HG03565 (cell line): Measurements from ENCODE around the gene NDUFS6.
"Not testable (repeated sequence)": the region's sequence is repeated elsewhere in the genome, so short reads cannot be mapped to it uniquely, and the experiment has no call there.

ENCODE experiments used
- ATAC-seq: cut with Tn5 transposase; IDR thresholded peaks from one replicate; pipeline ENCODE4 v1.9.1; 2021; ENCODE audit warnings: mild to moderate bottlenecking, moderate library complexity; ENCODE audit not compliant: unreplicated experiment

The NDUFS6 gene

GRCh38 chr5:1781726-1782384, 19.4 kb upstream of the NDUFS6 start:
- no peak for ATAC-seq

- ATAC-seq = peak; percentile 9
These were observed 18.6 kb upstream of the NDUFS6 start for GRCh38 chr5:1782385-1783215.

DNA sequence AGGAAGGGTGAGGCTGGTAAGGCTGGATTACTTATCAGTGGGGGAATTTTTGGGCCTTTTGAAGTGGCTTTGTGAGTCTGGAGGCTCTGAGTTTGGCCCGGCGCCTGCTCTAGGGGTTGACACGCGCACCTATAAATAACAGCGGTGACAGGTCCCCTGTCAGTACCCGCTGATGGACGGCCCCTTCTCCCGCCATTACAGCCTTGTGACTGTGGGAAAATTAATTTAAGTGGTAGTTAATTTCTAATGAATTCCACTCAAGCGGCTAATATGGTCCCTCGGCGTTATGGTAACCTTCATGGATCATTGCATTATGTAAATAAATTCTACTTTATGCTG, 18.0 kb upstream of the NDUFS6 start:
- ATAC-seq = peak; percentile 73

DNA sequence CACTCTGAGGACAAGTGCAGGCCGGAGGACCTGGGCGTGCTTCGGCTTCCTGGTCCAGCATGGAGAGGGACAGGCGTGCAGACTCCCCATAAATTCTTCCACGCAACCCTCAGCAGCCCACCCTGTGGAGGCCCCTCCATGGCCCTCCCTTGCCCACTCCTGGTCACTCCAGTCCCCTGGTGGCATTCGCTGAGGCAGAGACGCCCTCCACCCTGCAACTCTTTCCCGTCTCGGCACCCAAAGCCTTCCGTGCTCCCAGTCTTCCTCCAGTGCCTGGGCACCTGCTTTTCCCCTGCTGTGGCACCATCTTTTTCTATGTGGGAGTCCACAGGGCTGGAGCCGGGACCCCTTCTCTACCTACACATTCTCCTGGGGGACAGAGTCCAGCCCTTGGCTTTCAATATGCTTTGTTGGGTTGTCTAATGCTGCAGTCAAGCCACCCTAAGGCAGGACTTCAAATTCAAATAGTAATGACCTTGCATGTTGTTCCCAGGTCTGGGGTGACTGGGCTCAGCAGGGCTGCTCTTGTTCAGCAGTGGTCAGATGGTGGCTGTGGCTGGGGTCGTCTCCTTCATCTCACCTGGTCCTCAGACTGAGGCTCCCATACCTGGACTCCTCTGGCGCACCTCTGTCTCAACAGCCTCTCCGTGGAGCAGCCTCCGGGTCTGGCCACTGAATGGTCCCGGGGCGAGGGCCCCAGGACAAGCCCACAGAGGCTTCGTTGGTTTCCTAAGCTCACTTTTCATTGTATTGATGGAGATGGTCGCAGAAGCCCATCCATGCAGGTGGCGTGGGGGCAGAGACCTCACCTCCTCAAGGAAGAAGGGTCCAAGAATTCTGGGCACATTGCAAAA, 16.8 kb upstream of the NDUFS6 start:
- no peak for ATAC-seq

DNA sequence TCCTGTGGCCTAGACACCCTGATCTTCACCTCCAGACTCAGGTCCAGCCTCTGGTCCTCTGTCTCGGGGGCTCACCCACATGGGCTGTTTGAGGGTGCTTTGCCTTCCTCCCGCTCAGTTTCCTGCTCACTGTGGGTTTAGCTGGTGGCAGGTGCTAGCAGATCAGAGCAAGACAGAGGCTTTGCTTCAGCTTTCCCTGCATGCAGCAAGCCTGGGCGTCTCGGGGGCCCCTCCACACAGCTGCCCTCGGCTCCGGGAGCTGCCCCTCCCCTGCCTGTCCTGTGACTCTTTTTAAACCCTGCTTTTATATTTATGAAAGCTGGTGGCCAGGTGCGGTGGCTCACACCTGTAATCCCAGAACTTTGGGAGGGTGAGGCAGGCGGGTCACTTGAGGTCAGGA, 16.1 kb upstream of the NDUFS6 start:
- ATAC-seq = no peak

- no peak for ATAC-seq
These were observed 15.2 kb upstream of the NDUFS6 start for GRCh38 chr5:1785984-1786383.

- ATAC-seq = no peak
These were observed 14.4 kb upstream of the NDUFS6 start for GRCh38 chr5:1786621-1787471.

DNA sequence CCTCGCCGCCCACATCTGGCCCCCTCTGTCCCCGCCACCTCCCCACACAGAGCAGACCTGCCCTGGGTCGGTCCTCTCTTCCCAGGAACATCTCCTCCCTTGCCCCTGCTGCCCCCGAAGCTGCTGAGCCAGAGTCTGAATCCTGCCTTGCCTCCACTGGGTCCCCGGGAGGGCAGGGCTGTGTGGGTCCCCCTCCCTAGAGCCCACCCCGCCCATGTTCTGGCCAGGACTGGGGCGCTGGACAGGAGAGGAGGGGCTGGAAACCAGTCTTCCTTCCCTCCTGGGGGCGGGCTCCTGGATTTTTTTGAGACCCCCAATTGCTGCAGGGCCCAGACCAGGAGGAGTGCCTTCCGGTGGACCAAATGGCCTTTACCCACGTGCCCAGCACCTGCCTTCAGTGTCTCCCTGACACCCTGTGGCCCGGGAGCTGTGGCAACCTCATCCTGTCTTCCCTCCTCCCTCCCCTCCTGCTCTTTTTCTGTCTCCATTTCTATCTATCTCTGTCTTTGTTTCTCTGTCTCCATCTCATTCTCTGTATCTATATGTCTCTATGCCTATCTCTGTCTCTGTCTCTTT, 13.6 kb upstream of the NDUFS6 start:
- ATAC-seq = no peak

- no peak for ATAC-seq
These were observed 13.0 kb upstream of the NDUFS6 start for GRCh38 chr5:1788200-1788599.

DNA sequence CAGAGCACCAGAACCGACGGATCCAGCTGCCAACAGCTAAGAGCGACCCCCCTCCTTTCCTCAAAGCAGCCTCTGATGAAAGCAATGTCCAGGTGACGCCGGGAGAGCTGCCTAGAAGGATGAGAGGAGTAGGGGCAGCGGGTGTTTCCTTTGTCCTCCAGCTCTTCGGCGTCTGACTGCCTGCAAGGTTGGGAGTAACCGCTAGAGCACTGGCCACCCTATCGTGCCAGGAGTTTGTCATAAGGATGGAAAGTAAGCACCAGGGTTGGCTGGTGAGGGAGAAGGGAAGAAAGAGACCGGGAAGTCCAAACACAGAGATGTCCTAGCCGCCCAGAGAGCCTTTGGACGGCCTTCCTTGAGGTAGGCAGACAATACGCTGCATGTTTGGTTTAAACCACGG, 12.4 kb upstream of the NDUFS6 start:
- ATAC-seq = no peak

GRCh38 chr5:1789438-1789833, 11.8 kb upstream of the NDUFS6 start:
- ATAC-seq = not testable (repeated sequence)

- ATAC-seq = no peak
These were observed 11.3 kb upstream of the NDUFS6 start for GRCh38 chr5:1789834-1790471.

GRCh38 chr5:1791176-1791575, 10.0 kb upstream of the NDUFS6 start:
- no peak for ATAC-seq

GRCh38 chr5:1792842-1793266, 8.4 kb upstream of the NDUFS6 start:
- ATAC-seq = peak; percentile 97

DNA sequence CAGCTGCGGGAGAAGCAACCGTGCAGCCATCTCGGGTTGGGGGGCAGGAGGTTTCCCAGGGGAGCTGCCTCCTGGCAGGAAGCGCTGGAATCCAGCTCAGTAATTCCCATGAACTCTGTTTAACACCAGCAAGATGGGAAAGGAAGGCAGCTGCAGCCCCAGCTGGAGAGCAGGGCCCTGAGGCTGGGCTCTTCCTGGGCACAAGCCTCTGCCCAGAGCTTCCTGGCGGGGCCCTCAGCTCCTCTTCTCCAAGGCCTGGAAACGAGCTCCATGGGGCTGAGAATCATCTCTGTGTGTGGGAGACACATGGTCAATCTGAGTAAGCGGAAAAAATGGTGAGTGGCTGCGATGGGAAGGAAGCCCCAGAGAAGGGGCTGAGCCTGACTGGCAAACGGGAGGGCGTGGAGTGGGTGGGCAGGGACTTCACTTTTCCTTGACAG, 7.9 kb upstream of the NDUFS6 start:
- no peak for ATAC-seq

DNA sequence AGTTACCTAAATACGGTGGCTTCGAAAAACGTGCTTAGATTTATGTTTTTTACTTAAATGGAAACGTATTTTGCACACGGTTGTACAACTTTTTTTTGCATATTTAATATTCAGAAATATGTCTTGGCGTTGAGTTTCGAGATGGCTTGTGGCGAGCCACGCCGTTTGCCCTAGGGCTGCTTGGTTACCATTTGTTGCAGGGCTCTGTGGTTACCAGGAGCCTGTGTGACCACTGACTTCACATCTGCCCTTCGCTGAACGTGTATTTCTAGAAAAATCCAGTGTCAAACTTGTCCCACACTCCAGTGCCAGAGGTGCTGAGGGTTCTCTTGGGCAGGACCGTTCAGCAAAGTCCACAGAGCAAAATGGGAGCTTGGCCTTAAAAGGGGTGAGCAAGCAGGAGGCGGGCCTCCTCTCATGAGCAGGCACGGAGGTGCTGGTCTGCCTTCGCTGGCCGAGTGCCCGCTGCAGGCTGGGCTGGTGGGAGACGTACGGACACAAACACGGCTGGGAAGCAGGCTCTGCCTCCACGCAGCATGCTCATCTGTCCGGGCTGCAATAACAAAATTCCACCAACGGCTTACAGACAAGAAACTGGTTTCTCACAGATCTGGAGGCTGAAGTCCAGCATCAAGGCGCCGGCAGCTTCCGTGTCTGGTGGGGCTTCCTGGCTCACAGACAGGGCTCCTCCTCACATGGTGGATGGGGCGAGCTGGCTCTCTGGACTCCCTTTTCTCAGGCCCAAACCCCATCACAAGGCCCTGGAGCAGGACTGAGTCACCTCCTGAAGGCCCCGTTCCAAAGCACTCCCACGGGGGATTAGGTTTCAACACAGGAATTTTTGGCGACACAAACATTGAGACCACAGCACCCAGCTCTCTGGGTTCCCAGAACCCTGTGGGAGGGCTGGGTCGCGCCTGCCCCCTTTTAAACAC, 7.0 kb upstream of the NDUFS6 start:
- no peak for ATAC-seq

DNA sequence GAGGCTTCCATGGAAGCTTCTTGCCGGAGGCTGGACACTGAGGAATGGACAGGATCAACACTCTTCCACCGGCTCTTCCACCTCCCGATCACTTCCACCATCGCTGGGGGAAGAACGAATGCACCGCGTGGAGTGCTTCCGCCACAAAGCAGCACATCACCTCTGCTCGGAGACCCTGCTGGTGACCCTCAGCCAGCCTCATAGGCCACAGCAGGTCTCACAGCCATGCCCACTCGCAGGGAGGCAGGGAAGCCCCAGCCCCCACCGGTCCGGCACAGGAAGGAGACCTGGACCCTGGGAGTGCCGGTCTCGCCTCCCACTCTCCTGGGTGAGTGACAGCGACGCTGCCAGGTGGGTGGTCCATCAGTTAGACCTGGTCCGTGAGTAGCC, 6.3 kb upstream of the NDUFS6 start:
- no peak for ATAC-seq

- no peak for ATAC-seq
These were observed 5.7 kb upstream of the NDUFS6 start for GRCh38 chr5:1795506-1795905.

DNA sequence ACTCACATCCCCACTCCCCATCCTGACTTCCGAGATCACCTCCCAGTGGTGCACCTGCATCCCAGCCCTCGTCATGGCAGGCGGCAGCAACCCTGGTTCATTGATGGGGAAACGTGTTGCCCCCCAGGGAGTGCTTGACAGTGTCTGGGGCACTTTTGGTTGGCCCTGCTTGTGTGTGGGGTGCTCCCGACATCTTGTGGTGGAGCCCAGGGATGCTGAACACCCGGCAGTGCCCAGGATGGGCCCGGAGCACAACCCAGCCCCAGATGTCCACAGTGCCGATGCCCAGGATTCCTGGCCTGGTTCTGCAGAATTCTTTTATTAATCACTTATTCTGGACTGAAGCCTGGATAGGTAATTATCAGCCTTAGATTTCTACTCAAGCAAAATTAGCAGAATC, 5.3 kb upstream of the NDUFS6 start:
- ATAC-seq = no peak
